Fibroblast of the aortic adventitia (primary cell): ENCODE data around the gene NT5C3B. TPM values are rescaled to one million over a fixed set of nuclear protein-coding genes. Genes with fewer than 3 reads are reported as not detected.
"Not testable (repeated sequence)": the region's sequence is repeated elsewhere in the genome, so short reads cannot be mapped to it uniquely, and the experiment has no call there.

ENCODE experiments used
- DNase-seq: peaks from one replicate; pipeline ENCODE4 v3.0.0-alpha.2; 2010; ENCODE audit warnings: low read depth
- H3K4me3 ChIP-seq: 2 replicates; pipeline ENCODE4 v1.5.1; 2011; ENCODE audit warnings: low read depth, mild to moderate bottlenecking, control low read depth, low read length, moderate library complexity
- total RNA-seq: library from RNA; depleted of rRNA; stranded (reverse); fragments of >200 nt; gene quantifications from 2 replicates; pipeline ENCODE4 v1.2.3, GENCODE V29; 2012; ENCODE audit warnings: low replicate concordance
- TF ChIP-seq, protein P1 (sequence below): IDR thresholded peaks from 2 replicates; pipeline ENCODE4 v1.5.1; 2011; ENCODE audit warnings: mild to moderate bottlenecking, low read length, control low read depth, inconsistent platforms; ENCODE audit not compliant: insufficient read depth

Gene NT5C3B
- 38.5 and 93.2 TPM in 2 replicates for total RNA-seq

DNA sequence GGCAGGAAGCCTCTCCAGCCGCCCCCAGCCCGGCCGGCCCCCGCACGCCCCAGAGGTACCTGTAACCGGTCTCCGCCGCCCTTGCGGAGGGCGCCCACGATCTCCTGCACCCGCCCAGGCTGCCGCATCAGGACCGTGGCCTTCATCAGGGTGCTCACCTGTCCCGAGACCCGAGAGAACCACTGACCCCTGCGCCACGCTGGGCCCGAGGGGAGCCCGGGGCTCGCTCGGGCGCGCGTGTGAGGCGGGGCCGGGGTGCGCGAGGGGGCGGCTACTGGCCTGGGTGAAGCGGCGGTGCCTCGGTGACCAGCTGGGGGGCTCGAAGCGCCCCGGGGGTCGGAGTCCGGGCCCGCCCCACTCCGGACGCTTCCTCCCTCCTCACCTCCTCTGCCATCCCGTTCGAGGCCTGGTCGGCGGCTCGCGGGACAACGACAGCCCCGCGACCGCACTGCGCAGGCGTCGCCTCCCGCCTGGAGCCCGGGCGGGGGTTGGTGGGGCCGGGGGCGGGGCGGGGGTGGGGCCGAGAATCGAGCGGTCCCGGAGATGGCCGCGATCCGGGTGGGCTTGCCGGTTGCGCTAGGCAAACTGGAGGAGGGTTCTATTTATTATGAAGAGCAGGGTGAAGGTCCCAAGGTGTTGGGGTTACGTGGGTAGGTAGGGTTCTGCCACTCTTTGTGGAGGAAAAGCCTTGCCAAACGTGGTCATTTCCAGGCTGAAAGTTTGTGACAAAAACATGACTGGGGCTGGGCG lies at the start of gene NT5C3B:
Gene NT5C3B, minus strand, starts transcription at position 433 of the 750 bp plus-strand sequence. Its CDS starts 39 bp downstream, at position 394.
- TF ChIP-seq, protein P1, sequence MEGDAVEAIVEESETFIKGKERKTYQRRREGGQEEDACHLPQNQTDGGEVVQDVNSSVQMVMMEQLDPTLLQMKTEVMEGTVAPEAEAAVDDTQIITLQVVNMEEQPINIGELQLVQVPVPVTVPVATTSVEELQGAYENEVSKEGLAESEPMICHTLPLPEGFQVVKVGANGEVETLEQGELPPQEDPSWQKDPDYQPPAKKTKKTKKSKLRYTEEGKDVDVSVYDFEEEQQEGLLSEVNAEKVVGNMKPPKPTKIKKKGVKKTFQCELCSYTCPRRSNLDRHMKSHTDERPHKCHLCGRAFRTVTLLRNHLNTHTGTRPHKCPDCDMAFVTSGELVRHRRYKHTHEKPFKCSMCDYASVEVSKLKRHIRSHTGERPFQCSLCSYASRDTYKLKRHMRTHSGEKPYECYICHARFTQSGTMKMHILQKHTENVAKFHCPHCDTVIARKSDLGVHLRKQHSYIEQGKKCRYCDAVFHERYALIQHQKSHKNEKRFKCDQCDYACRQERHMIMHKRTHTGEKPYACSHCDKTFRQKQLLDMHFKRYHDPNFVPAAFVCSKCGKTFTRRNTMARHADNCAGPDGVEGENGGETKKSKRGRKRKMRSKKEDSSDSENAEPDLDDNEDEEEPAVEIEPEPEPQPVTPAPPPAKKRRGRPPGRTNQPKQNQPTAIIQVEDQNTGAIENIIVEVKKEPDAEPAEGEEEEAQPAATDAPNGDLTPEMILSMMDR = no peak
- no peak for DNase-seq
- H3K4me3 ChIP-seq = peak within 1 kb of the TSS; percentile 81

DNA sequence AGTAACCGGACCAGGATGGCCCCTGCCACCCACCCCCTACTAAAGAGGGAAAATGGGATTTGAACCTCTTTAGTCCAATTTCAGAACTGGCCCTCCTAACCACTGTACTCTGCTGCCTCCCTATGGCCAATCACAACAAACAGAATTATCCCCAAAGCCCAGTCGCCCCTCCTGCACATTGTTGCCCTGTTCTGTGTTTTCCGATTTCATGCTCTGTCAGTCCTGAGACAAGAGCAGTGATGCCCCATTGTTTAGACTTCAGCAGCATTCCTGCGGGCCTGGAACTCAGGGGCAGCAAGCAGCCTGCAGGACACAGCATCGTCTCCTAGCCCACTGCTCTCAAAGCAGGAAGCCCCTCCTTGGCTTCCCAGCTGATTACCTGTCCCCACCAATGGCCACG lies 49.7 kb upstream of the NT5C3B start:
- no peak overlapping the region for H3K4me3 ChIP-seq
- DNase-seq = no peak
- TF ChIP-seq, protein P1 = peak; percentile 8

DNA sequence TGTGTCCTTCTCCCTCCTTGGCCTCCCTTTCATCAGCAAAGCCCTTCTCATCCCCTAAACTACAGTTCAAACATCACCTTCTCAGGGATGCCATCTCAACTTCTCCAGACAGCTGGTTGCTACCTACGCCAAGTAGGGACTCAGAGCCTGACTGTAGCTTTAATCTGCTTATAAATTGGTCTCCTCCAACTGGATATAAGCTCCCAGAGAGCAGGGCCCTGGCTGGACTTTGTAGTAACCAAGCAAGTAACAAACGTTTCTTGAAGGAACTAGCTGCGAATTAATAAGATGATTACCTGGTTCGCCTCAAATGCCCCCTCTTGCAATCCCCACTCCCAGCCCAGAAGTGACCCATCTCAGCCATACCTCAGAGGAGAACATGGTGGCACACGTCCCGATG lies 46.7 kb upstream of the NT5C3B start:
- no peak for DNase-seq
- no peak overlapping the region for H3K4me3 ChIP-seq
- TF ChIP-seq, protein P1 = no peak

DNA sequence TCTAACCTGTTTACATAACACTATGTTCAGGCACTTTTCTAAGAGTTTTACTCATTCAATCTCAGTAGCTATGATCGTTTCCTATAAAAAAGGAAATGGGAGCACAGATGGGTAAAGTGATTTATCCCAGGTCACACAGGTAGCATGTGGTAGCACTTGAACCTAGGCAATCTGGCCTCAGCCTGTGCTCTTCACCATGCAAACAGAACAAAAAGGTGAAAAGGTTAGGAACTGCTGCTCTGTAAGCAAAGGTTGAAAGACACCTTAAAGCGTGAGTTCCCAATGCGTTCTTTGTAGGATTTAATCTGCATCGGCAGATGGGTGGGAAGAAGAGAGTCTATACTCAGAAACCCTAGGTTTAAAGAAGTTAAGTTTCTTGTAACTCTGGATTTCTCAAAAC lies 44.1 kb upstream of the NT5C3B start:
- no peak overlapping the region for H3K4me3 ChIP-seq
- TF ChIP-seq, protein P1 = no peak
- no peak for DNase-seq

DNA sequence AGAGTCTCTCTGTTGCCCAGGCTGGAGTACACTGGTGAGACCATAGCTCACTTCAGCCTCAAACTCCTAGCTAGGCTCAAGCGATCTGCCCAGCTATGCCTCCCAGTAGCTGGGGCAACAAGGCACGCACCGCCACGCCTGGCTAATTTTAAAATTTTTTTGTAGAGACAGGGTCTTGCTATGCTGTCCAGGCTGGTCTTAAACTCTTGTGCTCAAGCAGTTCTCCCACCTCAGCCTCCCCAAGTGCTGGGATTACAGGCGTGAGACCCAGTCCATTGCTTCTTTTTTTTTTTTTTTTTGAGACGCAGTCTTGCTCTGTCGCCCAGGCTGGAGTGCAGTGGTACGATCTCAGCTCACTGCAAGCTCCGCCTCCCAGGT lies 38.2 kb upstream of the NT5C3B start:
- not testable (repeated sequence) for H3K4me3 ChIP-seq

DNA sequence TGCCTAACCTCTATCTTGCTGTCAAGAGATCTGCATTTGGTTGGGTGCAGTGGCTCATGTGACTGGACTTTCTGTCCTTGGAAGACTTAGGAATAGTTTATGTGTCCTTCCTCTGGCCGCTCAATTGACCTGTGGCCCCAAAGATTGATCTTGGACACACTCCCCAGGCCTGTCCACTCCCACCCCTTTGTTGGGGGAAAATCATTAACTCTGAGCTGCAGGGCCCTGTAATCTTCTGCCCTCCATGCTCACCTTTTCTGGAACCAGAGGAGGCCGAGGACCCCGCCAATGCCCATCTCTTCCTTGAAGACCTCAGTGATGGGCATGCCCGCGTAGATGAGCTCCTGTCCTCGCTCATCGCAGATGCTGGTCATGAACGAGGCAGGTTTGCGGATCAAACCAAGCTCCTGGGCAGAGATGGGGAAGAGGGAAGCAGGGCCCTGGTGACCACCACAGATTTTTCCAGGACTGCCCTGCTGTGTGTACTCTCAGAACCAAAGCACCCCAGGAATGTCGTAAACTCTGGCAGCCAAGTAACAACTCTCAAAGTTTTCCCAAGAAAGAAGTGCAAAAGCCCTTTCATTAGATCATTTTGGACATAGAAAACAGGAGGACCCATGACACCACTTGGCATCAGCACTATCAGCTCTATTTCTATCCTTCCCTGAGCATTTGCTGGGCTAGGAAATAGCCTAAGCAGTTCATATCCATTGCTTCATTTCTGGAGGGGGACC lies 37.7 kb upstream of the NT5C3B start:
- TF ChIP-seq, protein P1 = no peak
- no peak overlapping the region for H3K4me3 ChIP-seq
- DNase-seq = no peak

More for the DNA sequence above, 38.2 kb upstream of the NT5C3B start:
- DNase-seq = not testable (repeated sequence)

DNA sequence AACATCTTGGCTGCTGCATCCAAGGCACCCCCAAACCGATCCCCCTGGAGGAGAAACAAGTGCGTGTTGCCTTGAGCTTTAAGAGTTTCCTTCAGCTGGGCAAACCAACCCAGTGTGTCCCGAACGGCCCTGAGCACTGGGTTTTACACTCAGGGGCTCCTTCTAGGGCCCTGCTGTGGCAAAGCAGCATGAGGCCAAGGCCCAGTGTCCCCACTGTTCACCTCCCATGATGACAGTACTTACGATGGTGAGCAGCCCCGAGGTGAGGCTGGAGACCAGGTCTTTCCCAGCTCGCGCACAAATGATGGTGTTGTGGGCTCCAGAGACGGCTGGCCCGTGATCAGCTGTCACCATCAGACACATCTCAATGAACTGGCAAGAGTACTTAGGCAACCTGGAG lies 35.8 kb upstream of the NT5C3B start:
- no peak for DNase-seq
- TF ChIP-seq, protein P1 = no peak
- H3K4me3 ChIP-seq = no peak overlapping the region
